HL-60/S4 treated with phorbol 12-myristate 13-acetate at 8.2 ng/mL for 4 days and 3 days (cell line): Measurements from ENCODE around the gene MUC6.
"Not testable (repeated sequence)": the region's sequence is repeated elsewhere in the genome, so short reads cannot be mapped to it uniquely, and the experiment has no call there.

Experiments used
- in situ Hi-C: fragments of 300-500 bp; cut with MboI; formaldehyde crosslinking; loops from 2 replicates; pipeline ENCODE4 v1.15.0; 2022; ENCODE audit warnings: low sequenced_read_pairs

MUC6 gene

DNA sequence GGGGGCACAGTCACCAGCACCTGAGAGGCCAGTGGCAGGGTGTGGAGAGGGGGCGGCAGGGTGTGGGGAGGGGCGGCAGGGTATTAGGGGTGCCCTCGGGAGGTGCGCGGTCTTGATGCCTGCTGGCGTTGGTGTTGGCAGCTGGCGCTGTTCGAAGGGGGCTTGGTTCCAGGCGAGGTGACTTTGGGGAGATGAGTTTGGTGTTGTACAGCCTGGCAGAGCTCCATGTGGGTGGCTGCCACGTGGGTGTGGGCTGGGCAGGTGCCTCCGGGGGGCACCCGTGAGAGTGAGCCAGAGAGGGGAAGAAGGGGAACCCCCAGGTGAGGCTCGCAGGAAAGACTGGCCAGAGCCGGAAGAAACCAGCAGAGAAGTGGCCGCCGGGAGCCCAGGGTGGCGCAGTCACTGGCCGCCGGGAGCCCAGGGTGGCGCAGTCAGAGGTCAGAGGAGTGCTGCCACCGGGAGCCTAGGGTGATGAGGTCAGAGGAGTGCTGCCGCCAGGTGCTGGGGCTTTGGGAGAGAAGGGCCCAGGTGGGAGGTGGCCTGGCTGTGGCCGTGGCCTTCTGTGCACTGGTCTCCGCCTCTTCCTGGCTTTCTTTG, 44.7 kb downstream of the MUC6 start:
- in situ Hi-C loops = no loop called here

GRCh38 chr11:991034-991433, 45.5 kb downstream of the MUC6 start:
- in situ Hi-C loops = no loop called here

- in situ Hi-C loops = no loop called here
Measured at GRCh38 chr11:990101-990500, 46.4 kb downstream of the MUC6 start.

DNA sequence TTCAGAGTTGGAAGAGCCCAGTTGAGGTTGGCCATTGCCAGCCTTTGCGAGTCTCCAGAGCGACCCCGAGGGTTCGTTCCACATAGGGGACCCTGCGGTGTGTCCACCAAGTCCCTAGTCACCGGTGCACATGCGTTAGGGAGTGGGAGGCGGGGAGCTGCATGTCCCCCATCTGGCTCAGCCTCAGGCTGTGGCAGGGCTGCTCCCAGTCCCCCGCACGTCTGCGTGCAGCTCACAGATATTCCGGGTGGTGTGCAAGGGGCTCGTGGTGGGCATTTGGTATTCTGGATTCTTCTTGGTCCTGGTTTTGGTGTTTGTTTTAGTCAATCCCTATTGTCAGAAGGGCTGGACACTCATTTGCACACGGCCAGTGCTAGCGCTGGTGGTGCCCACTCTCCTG, 48.8 kb downstream of the MUC6 start:
- in situ Hi-C loops = no loop called here

- in situ Hi-C loops = no loop called here
Measured at GRCh38 chr11:986952-987305, 49.6 kb downstream of the MUC6 start.

DNA sequence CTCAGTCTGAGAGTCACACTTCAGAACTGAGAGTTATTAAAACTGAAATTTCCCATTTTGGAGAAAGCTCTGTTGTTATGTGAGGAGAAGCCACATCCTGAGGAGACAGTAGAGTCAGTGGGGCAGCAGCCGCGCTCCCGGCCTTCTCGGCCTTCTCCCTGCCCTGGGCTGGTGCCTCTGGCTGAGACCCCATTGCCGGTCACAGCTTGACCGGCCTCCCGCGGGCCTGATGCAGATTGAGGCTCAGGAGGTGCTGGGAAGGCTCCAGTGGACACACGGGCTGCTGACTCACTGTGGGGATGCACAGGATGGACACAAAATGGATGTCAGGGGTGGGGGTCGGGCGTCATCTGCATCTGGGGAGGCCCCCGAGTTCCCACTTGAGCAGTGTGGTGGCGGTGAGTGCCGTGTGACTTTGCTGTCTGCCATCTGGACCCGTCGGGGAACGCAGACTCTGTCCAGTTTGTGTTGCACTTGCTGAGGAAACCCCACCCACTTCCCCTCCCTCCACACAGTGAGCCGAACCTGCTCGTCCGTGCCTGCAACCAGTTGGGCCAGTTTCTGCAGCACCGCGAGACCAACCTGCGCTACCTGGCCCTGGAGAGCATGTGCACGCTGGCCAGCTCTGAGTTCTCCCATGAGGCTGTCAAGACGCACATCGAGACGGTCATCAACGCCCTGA, 50.1 kb downstream of the MUC6 start:
- in situ Hi-C loops = no loop called here

DNA sequence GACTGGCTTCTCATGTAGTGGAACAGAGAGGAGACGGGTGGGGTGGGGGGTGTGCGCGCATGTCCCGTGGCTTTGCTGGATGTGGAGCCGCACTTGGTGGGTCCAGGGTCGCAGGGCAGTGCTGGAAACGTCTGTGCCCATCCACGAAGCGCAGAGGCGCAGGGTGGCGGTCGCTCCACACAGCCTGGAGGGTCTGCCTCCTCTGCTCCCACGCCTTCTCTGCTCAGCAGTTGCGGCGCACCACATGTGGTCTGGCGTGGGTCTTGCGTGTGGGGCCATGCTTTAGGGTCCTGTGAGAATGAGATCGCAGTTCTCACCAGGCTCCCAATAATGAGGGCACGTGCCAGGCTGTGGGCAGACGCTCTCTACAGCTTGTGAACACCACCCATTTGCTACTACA, 50.7 kb downstream of the MUC6 start:
- in situ Hi-C loops = no loop called here

GRCh38 chr11:985406-985805, 51.1 kb downstream of the MUC6 start:
- in situ Hi-C loops = no loop called here

DNA sequence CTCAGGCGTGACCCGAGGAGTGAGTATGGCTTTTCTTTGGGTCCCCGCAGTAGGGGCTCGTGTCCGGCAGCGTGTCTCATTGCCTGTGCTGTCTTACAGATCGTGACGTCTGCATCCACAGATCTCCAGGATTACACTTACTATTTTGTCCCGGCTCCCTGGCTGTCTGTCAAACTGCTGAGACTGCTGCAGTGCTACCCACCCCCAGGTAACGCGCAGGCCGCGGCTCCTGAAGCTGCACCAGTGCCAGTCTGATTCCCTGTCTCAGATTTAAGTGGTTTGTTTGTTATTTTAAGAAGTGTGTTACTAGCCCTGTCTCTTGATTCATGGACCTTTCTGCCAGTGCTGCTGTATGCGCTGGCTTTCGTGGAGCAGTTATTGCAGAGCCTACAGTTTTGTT, 52.0 kb downstream of the MUC6 start:
- in situ Hi-C loops = no loop called here

GRCh38 chr11:981764-982163, 54.8 kb downstream of the MUC6 start:
- in situ Hi-C loops = no loop called here

DNA sequence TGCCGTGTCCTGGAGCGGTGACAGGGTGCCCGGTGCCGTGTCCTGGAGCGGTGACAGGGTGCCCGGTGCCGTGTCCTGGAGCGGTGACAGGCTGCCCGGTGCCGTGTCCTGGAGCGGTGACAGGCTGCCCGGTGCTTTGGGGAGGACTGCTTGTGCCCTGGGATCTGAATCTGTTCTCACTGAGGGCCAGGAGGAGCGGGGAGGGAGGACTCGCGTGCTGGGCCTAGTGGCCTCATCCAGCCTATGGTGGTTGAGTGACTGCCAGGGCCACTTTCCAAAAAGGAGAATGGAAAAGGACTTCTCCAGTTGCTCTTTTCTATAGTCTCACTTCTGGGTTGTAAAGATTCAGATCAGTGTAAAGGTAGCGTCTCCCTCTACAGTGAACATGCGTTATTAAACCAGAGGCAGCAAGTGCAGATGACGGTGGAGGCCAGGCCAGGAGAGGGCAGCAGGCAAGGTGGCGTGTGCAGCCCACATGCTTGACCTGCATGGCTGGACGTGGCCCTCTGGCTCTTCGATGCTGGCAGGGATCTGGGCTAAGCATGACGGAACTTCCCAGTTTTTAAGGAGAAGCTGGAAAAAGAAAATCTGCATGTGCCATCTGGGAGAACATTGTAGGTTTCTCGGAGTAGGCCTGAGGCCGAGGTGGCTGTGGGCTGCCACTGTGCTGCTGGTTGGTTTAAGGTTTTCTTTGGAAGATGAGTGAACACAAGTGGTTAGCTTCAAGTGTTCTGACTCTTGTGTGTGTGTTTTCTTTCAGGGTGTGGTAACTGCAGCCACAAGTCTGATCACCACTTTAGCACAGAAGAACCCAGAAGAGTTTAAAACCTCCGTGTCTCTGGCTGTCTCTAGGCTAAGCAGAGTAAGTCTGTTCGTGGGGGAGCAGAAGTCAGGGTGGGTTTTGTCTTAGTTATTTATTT, 55.8 kb downstream of the MUC6 start:
- in situ Hi-C loops = no loop called here

DNA sequence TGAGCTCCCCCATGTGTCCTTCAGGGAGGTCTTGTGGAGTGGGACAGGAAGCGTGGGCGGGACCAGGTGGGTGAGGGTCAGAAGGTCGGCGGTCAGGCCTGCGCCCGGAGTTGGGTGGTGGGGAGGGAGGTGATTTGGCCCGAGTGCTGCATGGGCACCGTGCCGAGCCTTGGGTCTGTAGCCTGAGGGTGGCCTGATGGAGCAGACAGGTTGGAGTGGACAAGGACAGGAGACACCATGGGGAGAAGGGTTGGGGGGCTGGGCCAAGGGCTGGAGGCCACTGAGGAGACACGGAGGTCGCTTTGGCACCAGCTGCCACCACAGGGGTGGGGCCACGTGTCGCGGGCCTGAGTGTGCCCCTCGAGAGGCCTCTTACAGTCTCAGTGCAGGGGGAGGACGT, 57.7 kb downstream of the MUC6 start:
- in situ Hi-C loops = no loop called here

DNA sequence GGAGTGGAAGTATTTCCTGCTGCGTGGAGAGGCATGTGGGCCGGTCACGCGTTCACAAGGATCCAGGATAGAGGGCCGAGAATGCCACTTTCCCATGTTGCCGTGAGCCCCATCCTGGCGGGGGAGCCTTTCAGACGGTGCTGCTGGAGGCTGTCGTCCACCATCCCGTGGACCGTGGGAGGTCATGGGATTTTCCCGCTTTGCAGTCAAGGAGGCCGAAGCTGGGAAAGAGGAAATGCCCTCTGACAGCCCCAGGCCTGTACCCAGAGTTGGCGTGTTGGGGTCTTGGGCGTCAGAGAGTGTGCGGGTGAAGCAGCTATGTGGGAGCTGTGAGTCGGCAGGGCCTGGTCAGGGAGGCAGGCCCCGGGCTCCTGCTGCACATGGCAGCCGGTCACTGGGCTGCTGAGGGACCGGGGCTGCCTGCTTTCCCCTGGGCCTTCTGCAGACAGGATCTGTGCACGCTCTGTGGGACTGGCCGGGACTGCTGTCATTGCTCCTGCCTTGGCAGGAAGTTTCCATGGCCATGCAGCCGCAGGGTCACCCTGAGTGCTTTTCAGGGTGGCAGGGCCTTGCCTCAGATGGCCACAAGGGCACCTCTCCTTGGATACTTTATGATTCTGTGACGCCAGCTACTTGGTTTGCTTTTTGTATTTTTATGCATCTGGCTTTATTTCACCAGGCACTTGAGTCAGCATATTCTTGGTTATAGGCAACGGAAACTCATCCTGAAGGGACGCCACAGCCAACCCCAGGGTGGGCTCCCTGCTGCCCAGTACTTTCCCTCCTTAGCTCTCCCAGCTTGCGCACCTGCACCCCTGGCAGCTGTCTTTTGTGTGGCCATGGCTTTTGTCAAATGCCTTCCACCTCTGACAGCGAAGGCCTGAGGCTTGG, 58.4 kb downstream of the MUC6 start:
- in situ Hi-C loops = no loop called here

DNA sequence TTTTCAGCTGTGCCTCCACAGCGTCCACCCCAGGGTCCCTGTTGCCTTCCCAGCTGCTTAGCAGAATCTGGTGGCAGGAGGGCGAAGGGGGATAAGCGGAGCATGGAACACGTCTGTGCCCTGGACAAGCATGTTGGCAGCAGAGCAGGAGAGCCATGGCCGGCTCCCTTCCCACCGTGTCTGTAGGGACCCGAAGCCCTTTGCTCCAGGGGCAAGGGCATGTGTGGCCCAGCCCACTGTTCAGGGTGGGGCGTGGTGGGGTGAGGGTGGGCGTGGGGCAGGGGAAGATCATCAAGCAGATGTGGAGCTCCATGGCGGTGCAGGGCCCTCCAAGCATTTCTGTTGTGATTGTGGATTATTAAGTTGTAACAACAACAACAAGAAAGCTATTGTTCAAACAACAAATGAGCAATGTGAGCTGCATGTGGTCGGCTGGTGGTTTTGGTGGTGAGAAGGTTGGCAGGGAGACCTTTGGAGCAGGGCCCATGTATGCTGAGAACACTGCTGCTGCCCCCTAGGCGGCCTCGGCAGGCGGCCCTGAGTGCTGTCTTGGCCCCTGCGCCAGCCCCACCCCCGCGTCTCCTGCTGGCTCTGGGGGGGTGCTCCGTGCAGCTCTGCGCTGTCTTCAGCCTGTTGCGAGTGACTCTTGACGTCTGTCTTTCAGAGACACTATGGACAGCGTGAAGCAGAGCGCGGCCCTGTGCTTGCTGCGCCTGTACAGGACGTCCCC, 59.9 kb downstream of the MUC6 start:
- in situ Hi-C loops = no loop called here

- in situ Hi-C loops = no loop called here
Measured at GRCh38 chr11:975827-976226, 60.7 kb downstream of the MUC6 start.

GRCh38 chr11:975376-975775, 61.1 kb downstream of the MUC6 start:
- in situ Hi-C loops = not testable (repeated sequence)

GRCh38 chr11:973237-973636, 63.3 kb downstream of the MUC6 start:
- in situ Hi-C loops = no loop called here

DNA sequence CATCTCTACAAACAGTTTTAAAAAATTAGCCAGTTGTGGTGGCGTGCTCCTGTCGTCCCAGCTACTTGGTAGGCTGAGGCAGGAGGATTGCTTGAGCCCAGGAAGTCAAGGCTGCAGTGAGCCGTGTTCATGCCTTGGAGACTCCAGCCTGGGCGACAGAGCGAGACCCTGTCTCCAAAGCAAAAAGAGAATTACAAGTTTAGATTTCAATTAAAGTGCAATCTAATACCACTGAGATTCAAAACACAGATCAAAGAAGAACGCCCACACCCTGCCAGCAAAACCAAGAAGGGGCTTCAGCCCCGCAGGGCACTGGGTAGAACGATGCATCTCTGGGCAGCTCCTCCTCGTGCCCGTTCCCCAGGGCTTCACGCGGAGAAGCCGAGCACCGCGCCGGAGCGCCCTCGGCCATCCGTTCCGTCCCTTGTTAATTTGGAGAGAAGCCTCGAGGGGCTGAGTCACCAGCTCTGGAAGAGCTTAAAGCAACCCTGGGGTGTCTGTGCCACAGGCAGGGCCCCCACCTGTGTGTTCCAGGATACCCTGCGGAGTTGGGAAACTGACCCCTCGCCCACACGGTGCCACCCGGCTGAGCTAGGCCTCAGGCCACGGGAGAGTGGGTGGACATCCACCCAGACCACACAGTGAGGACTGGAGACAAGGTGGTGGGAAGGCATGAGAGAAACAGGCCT, 63.9 kb downstream of the MUC6 start:
- in situ Hi-C loops = no loop called here

DNA sequence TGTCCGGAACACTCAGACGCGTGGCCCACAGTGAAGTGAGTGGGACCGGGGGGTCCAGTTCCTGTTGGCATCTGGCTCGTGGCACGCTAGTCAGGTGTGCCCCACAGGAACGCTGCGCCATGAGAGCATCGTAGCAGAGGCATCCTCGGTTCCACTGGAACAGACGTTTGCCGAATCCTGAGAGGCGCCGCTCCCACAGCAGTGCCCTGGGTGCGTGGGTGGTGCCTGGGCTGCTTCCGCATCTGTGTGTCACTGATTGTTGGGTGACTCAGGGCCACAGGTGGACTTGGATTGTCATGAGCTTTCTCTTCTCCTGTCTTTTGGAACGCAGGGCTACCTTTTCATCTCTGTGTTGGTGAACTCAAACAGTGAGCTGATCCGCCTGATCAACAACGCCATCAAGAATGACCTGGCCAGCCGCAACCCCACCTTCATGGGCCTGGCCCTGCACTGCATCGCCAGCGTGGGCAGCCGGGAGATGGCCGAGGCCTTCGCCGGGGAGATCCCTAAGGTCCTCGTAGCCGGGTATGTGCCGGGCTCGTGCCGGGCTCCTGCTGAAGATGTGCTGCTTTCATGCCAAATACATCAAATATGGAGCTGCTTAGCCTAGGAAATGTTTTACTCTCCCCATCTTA, 64.7 kb downstream of the MUC6 start:
- in situ Hi-C loops = no loop called here
